AG04450 (cell line): ENCODE data around the gene ID1. TPM values are rescaled to one million over a fixed set of nuclear protein-coding genes. Genes with fewer than 3 reads are reported as not detected.

Experiments
- CTCF ChIA-PET: fragments of 300-600, 350-600 bp; formaldehyde crosslinking; extraction: SDS; loops from one replicate; lab custom pipeline; 2022; ENCODE audit warnings: antibody characterized with exemption, inconsistent platforms; lab: Charles Lee
- POLR2A ChIA-PET: fragments of 350-600 bp; formaldehyde crosslinking; extraction: SDS; loops from one replicate; lab custom pipeline; 2021; ENCODE audit warnings: antibody characterized with exemption, inconsistent platforms; lab: Yijun Ruan, JAX
- DNase-seq: peaks from one replicate; pipeline ENCODE4 v3.0.0-alpha.2; 2011; ENCODE audit warnings: low read depth, low spot score
- H3K27ac ChIP-seq: one replicate; pipeline ENCODE4 v1.5.1; 2012; ENCODE audit warnings: low read depth, low read length, control low read depth
- H3K27me3 ChIP-seq: one replicate; pipeline ENCODE4 v1.6.0; 2012; ENCODE audit warnings: low read length; ENCODE audit not compliant: control insufficient read depth, insufficient read depth
- H3K4me3 ChIP-seq: 2 replicates; pipeline ENCODE4 v1.5.1; 2011; ENCODE audit warnings: mild to moderate bottlenecking, low read depth, low read length, control low read depth
- H3K9me3 ChIP-seq: 2 replicates; pipeline ENCODE4 v1.5.1; 2012; ENCODE audit warnings: low read length; ENCODE audit not compliant: control insufficient read depth, insufficient read depth
- polyA plus RNA-seq: library from polyadenylated mRNA; depleted of rRNA; stranded (reverse); fragments of >200 nt; gene quantifications from 2 replicates; pipeline ENCODE4 v1.2.3, GENCODE V29; 2011
- TF ChIP-seq, protein P1 (sequence below): IDR thresholded peaks from 2 replicates; pipeline ENCODE4 v1.5.1; 2011; ENCODE audit warnings: low read depth, low read length, control low read depth, inconsistent platforms

ID1 gene
- polyA plus RNA-seq, 1 experiment: 7.8 TPM

- CTCF ChIA-PET: interaction anchor here (2.2 to 2.4 kb wide), 2 partner anchors 23 to 85 kb away, joined by 5 to 17 read pairs; no protein-coding TSS in a partner anchor
- DNase-seq: no peak
Measured at GRCh38 chr20:31638317-31638716, 33.2 kb downstream of the ID1 start.

GRCh38 chr20:31638816-31639215 is 33.7 kb downstream of the ID1 start:
- POLR2A ChIA-PET: interaction anchor here (0.6 kb wide), 1 partner anchor 70 kb away, joined by 6 read pairs; no protein-coding TSS in a partner anchor
- H3K27me3 ChIP-seq: peaks cover 32% of the 10 kb centered on the region
- CTCF ChIA-PET: interaction anchor here (2.2 to 2.4 kb wide), 2 partner anchors 23 to 85 kb away, joined by 5 to 17 read pairs; no protein-coding TSS in a partner anchor
- TF ChIP-seq, protein P1, sequence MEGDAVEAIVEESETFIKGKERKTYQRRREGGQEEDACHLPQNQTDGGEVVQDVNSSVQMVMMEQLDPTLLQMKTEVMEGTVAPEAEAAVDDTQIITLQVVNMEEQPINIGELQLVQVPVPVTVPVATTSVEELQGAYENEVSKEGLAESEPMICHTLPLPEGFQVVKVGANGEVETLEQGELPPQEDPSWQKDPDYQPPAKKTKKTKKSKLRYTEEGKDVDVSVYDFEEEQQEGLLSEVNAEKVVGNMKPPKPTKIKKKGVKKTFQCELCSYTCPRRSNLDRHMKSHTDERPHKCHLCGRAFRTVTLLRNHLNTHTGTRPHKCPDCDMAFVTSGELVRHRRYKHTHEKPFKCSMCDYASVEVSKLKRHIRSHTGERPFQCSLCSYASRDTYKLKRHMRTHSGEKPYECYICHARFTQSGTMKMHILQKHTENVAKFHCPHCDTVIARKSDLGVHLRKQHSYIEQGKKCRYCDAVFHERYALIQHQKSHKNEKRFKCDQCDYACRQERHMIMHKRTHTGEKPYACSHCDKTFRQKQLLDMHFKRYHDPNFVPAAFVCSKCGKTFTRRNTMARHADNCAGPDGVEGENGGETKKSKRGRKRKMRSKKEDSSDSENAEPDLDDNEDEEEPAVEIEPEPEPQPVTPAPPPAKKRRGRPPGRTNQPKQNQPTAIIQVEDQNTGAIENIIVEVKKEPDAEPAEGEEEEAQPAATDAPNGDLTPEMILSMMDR: no peak
- no peak for DNase-seq
- no peak overlapping the region for H3K4me3 ChIP-seq
- H3K27ac ChIP-seq: no peak overlapping the region
- no peaks in the 10 kb centered on the region; the same call in 1 of the 2 replicates for H3K9me3 ChIP-seq

More at GRCh38 chr20:31638317-31638716, 33.2 kb downstream of the ID1 start:
- H3K4me3 ChIP-seq: no peak overlapping the region
- H3K27ac ChIP-seq: no peak overlapping the region
- TF ChIP-seq, protein P1: no peak
- POLR2A ChIA-PET: interaction anchor here (0.6 kb wide), 1 partner anchor 69 kb away, joined by 6 read pairs; no protein-coding TSS in a partner anchor
- H3K27me3 ChIP-seq: peaks cover 31% of the 10 kb centered on the region
- H3K9me3 ChIP-seq: no peaks in the 10 kb centered on the region; the same call in 1 of the 2 replicates

- TF ChIP-seq, protein P1: no peak
- ChIA-PET CTCF (interaction anchor here (2.4 to 2.5 kb wide), 2 partner anchors 21 to 84 kb away, joined by 17 read pairs; no protein-coding TSS in a partner anchor), POLR2A (no interaction called here)
- H3K9me3 ChIP-seq: no peaks in the 10 kb centered on the region; the same call in 1 of the 2 replicates
- no peak overlapping the region for H3K4me3 ChIP-seq
- DNase-seq: no peak
- no peak overlapping the region for H3K27ac ChIP-seq
- peaks cover 32% of the 10 kb centered on the region for H3K27me3 ChIP-seq
Measured at GRCh38 chr20:31640259-31640658, 35.2 kb downstream of the ID1 start.

GRCh38 chr20:31641391-31641790 is 36.3 kb downstream of the ID1 start:
- H3K9me3 ChIP-seq: no peaks in the 10 kb centered on the region; the same call in 1 of the 2 replicates
- no peak overlapping the region for H3K4me3 ChIP-seq
- ChIA-PET CTCF (interaction anchor here (1.9 to 2.5 kb wide), 2 partner anchors 20 to 83 kb away, joined by 9 to 17 read pairs; no protein-coding TSS in a partner anchor), POLR2A (interaction anchor here (0.6 to 0.7 kb wide), 2 partner anchors 14 to 192 kb away, joined by 3 to 6 read pairs; no protein-coding TSS in a partner anchor)
- no peak for DNase-seq
- H3K27me3 ChIP-seq: peaks cover 32% of the 10 kb centered on the region
- TF ChIP-seq, protein P1: no peak
- H3K27ac ChIP-seq: no peak overlapping the region

DNA sequence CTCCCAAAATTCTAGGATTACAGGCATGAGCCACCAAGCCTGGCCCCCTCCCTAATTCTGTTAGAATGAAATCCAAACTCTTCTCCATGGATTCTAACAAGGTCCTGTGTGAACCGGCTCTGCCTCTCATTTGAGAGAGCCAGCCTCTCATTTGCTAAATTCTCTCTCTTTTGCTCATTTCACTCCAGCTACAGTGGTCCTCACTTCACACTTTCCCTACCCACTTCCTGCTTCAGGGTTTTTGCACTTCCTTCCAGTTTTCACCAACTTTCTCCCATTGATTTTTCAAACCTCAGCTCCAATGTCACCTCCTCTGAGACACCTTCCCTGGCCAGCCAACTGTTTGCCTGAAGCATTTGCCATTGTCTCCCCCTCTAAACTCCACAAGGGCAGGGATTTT is 37.7 kb downstream of the ID1 start:
- ChIA-PET POLR2A (no interaction called here), CTCF (interaction anchor here (1.2 to 2.7 kb wide), 2 partner anchors 9 to 19 kb away, joined by 10 to 17 read pairs; no protein-coding TSS in a partner anchor)
- Histone ChIP-seq H3K4me3 (no peak overlapping the region), H3K27me3 (peaks cover 32% of the 10 kb centered on the region), H3K9me3 (no peaks in the 10 kb centered on the region; the same call in 1 of the 2 replicates), H3K27ac (no peak overlapping the region)
- TF ChIP-seq, protein P1: no peak
- DNase-seq: no peak
